Sigmoid colon (tissue), 7 donors: ENCODE measurements around the gene HNRNPH1. TPM values are rescaled to one million over a fixed set of nuclear protein-coding genes. Genes with fewer than 3 reads are reported as not detected.

Source experiments
- DNase-seq: peaks from one replicate; pipeline ENCODE4 v3.0.0-alpha.2; 2019
- H3K27ac ChIP-seq, 4 donors: fragments of 200-600 bp; sonication (generic); one replicate each; pipeline ENCODE4 v1.5.1; 2016 to 2019; ENCODE audit warnings: mild to moderate bottlenecking in 1 of 4
- H3K27me3 ChIP-seq, 3 donors: fragments of 200-600 bp; sonication (generic); one replicate each; pipeline ENCODE4 v1.5.1; 2019; ENCODE audit warnings: mild to moderate bottlenecking in 1 of 3
- H3K36me3 ChIP-seq, 4 donors: fragments of 200-600 bp; sonication (generic); one replicate each; pipeline ENCODE4 v1.5.1; 2016 to 2019
- H3K4me1 ChIP-seq, 4 donors: fragments of 200-600 bp; sonication (generic); one replicate each; pipeline ENCODE4 v1.5.1; 2017 to 2019
- H3K4me3 ChIP-seq, 4 donors: fragments of 200-600 bp; sonication (generic); one replicate each; pipeline ENCODE4 v1.5.1; 2017 to 2019; ENCODE audit warnings: mild to moderate bottlenecking in 2 of 4, moderate library complexity in 1 of 4
- H3K9me3 ChIP-seq, 4 donors: fragments of 200-600 bp in 3 of 4; sonication (generic) in 3 of 4; one replicate each; pipeline versions ENCODE4 v1.5.1 to v1.6.1; 2013 to 2019
- EP300 ChIP-seq, 4 donors: sonication (generic); formaldehyde crosslinking; IDR thresholded peaks; one replicate each; pipeline ENCODE4 v1.6.1; 2017; ENCODE audit warnings: antibody characterized with exemption in 4 of 4
- POLR2A ChIP-seq, 2 donors: fragments of 450-650 bp; IDR thresholded peaks; one replicate each; pipeline ENCODE4 v1.6.1; 2016; ENCODE audit warnings: antibody characterized with exemption in 2 of 2, mild to moderate bottlenecking in 2 of 2, moderate library complexity in 2 of 2
- POLR2AphosphoS5 ChIP-seq, 4 donors: sonication (generic); formaldehyde crosslinking; IDR thresholded peaks; one replicate each; pipeline ENCODE4 v1.6.1; 2017; ENCODE audit warnings: antibody characterized with exemption in 4 of 4
- WGBS, 2 donors: extraction: QIAGEN DNeasy Blood & Tissue Kit; methylation state at CpG; one replicate each; pipeline ENCODE4 v1.1.7; 2013; 5-methylcytosine and 5-hydroxymethylcytosine counted together
- intact Hi-C: fragments of 100-400 bp; cut with DNase I; formaldehyde crosslinking; loops from one replicate; pipeline ENCODE4 v1.15.1; 2023
- polyA plus RNA-seq, 3 donors: library from polyadenylated mRNA; stranded (reverse); fragments of 200-250 nt; gene quantifications; one replicate each; pipeline ENCODE4 v1.2.3, GENCODE V29; 2013
- total RNA-seq, 4 donors: library from RNA; depleted of rRNA; stranded (reverse); fragments of >200 nt; gene quantifications; one replicate each; pipeline ENCODE4 v1.1.0, GENCODE V29; 2016
- TF ChIP-seq, protein P1 (sequence below), 4 experiments: fragments of 450-650 bp in 3 of 4; fragments of 200-600 bp in 1 of 4; IDR thresholded peaks; one replicate each; pipeline ENCODE4 v1.5.1; 2016 to 2019; ENCODE audit warnings: antibody characterized with exemption in 4 of 4, mild to moderate bottlenecking in 3 of 4, moderate library complexity in 2 of 4
- donor health status: healthy with polysubstance abuse.
- donor health status: Bipolar disorder and iron deficiency.
- donor health status: healthy.

Gene HNRNPH1
- total and polyA plus RNA-seq, 7 donors, result 63.8 to 495 (median 264) TPM

GRCh38 chr5:179624841-179625271 lies 1.4 kb upstream of the HNRNPH1 start:
- peak overlapping the region in 3 of 4 donors; percentile 98 to 100 (median 100) for H3K4me3 ChIP-seq
- no peak for TF ChIP-seq POLR2AphosphoS5 (IDR thresholded peaks at IDR 0.05)
- TF ChIP-seq EP300 (IDR thresholded peaks at IDR 0.05), result no peak
- TF ChIP-seq, protein P1, sequence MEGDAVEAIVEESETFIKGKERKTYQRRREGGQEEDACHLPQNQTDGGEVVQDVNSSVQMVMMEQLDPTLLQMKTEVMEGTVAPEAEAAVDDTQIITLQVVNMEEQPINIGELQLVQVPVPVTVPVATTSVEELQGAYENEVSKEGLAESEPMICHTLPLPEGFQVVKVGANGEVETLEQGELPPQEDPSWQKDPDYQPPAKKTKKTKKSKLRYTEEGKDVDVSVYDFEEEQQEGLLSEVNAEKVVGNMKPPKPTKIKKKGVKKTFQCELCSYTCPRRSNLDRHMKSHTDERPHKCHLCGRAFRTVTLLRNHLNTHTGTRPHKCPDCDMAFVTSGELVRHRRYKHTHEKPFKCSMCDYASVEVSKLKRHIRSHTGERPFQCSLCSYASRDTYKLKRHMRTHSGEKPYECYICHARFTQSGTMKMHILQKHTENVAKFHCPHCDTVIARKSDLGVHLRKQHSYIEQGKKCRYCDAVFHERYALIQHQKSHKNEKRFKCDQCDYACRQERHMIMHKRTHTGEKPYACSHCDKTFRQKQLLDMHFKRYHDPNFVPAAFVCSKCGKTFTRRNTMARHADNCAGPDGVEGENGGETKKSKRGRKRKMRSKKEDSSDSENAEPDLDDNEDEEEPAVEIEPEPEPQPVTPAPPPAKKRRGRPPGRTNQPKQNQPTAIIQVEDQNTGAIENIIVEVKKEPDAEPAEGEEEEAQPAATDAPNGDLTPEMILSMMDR (IDR thresholded peaks at IDR 0.05), result no peak
- no peak for TF ChIP-seq POLR2A (IDR thresholded peaks at IDR 0.05)
- peak overlapping the region; percentile 100 for H3K27ac ChIP-seq
- DNase-seq, result peak; percentile 63
- H3K4me1 ChIP-seq, result peaks cover 0 to 34% (median 32%) of the 10 kb centered on the region in 4 donors
- H3K27me3 ChIP-seq, result no peaks in the 10 kb centered on the region
- no peaks in the 10 kb centered on the region for H3K9me3 ChIP-seq
- intact Hi-C loops, result loop anchor here (5.0 kb wide), 2 partner anchors 68 to 182 kb away; partner anchors contain the start of gene MGAT4B
- H3K36me3 ChIP-seq, result peaks cover 15 to 27% (median 18%) of the 10 kb centered on the region in 4 donors
- WGBS, 2 donors, result 74 to 84% methylated on average over 9 of the region's 9 CpGs

DNA sequence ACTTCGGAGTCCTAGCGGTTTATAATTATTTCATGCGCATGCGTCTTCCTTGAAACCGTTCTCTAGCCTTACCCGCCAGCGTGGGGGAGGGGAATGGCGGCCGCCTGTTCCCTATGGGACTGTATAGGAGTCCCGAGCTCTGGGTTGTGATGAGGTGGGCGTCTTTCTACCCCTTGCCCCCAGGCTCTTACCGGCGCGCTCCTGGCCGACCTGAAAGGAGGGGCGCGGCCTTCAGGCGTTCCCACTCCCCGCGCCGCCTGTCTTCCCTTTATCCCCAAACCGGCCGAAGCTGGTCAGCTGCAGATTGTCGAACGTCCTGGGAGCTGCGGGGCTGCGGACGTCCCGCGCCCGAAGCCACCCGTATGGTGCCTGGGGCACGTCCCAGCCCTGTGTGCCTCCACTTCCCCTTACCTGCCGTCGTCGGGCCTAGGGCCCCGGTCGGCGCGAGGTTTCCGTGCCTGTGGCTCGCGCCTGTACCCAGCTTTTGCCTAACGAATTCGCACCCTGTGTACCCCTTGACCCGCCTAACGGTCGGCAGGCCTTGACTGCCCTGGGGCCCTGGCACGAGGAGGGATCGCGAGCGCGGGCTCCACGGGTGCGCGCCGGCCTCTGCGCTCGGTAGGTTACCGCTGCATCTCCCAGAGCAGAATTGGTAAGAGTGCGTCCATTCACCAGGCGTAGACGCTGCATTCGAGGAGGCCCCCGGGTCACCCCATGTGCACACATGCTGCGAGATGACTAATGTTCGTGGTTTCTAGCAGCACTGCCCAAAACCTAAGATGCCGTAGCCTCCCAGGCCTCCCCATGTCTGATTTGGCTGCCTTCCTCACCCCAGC lies 653 bp upstream of the HNRNPH1 start:
- no peaks in the 10 kb centered on the region for H3K27me3 ChIP-seq
- DNase-seq, result peak; percentile 77
- peak overlapping the region; percentile 100 for H3K27ac ChIP-seq
- H3K4me1 ChIP-seq, result peaks cover 0 to 41% (median 39%) of the 10 kb centered on the region in 4 donors
- peak overlapping the region; percentile 57 to 100 (median 99) for H3K4me3 ChIP-seq
- TF ChIP-seq EP300 (IDR thresholded peaks at IDR 0.05), result no peak
- peak in 1 of 4 donors; percentile 4 for TF ChIP-seq POLR2AphosphoS5 (IDR thresholded peaks at IDR 0.05)
- intact Hi-C loops, result loop anchor here (5.0 kb wide), 2 partner anchors 67 to 183 kb away; partner anchors contain the start of gene MGAT4B
- H3K9me3 ChIP-seq, result no peaks in the 10 kb centered on the region
- WGBS, 2 donors, result 15 to 22% methylated on average over 68 of the region's 68 CpGs
- H3K36me3 ChIP-seq, result peaks cover 15 to 31% (median 21%) of the 10 kb centered on the region in 4 donors

GRCh38 chr5:179621551-179622214 lies 1.8 kb downstream of the HNRNPH1 start:
- H3K27me3 ChIP-seq, result no peaks in the 10 kb centered on the region
- H3K9me3 ChIP-seq, result no peaks in the 10 kb centered on the region
- intact Hi-C loops, result loop anchor here (5.0 kb wide), 2 partner anchors 64 to 186 kb away; partner anchors contain the start of gene MGAT4B
- peaks cover 27 to 55% (median 40%) of the 10 kb centered on the region in 4 donors for H3K36me3 ChIP-seq
- H3K27ac ChIP-seq, result peak overlapping the region; percentile 100
- H3K4me3 ChIP-seq, result peak overlapping the region; percentile 75 to 100 (median 99)
- 5 to 8% methylated on average over 11 of the region's 11 CpGs for WGBS, 2 donors
- TF ChIP-seq, protein P1 (IDR thresholded peaks at IDR 0.05), result no peak
- no peak for TF ChIP-seq POLR2AphosphoS5 (IDR thresholded peaks at IDR 0.05)
- TF ChIP-seq EP300 (IDR thresholded peaks at IDR 0.05), result no peak
- no peak for TF ChIP-seq POLR2A (IDR thresholded peaks at IDR 0.05)
- peak; percentile 24 for DNase-seq
- peaks cover 0 to 65% (median 61%) of the 10 kb centered on the region in 4 donors for H3K4me1 ChIP-seq

DNA sequence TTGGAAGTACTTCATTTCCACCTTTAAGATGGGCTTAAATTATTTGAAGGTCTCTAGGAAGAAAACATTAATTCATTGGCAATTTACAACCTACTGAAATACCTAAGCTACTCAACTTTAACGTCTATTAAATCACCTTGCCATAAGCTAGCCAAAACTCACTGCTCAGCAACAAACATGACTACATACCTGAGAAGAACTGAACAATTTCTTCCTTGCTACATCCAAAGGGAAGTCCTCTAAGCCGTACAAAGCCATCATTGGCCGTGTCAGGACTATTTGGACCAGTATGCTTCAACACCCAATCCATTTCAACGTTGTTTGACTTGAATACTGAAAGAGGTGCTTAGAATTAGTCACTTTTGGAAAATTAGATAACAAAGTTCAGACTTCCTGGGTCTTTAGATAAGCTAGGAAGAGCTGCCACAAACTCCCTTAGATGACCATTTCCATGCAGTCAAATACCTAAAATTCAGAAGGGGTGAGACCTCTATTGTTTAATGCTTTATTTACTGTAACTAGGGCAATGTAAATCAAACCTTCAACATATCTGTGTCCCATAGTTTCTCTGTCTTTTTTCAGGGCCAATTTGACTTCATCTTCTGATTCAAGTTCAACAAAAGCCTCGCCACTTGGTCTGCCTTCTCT lies 2.6 kb downstream of the HNRNPH1 start:
- 3 to 14% methylated on average over 5 of the region's 5 CpGs for WGBS, 2 donors
- peak overlapping the region; percentile 100 for H3K27ac ChIP-seq
- H3K9me3 ChIP-seq, result no peaks in the 10 kb centered on the region
- intact Hi-C loops, result loop anchor here (5.0 kb wide), 2 partner anchors 64 to 186 kb away; partner anchors contain the start of gene MGAT4B
- TF ChIP-seq POLR2AphosphoS5 (IDR thresholded peaks at IDR 0.05) (no peak), EP300 (IDR thresholded peaks at IDR 0.05) (no peak), POLR2A (IDR thresholded peaks at IDR 0.05) (no peak)
- TF ChIP-seq, protein P1 (IDR thresholded peaks at IDR 0.05), result no peak
- peak; percentile 19 for DNase-seq
- peaks cover 0 to 73% (median 67%) of the 10 kb centered on the region in 4 donors for H3K4me1 ChIP-seq
- peaks cover 35 to 64% (median 48%) of the 10 kb centered on the region in 4 donors for H3K36me3 ChIP-seq
- H3K27me3 ChIP-seq, result no peaks in the 10 kb centered on the region
- peak overlapping the region in 3 of 4 donors; percentile 98 to 100 (median 100) for H3K4me3 ChIP-seq
